Cardiac muscle cell (in vitro differentiated cells and primary cell): ENCODE data around the gene PRRT1. TPM values are rescaled to one million over a fixed set of nuclear protein-coding genes. Genes with fewer than 3 reads are reported as not detected.
A peak's percentile ranks its signal among the peaks of the same experiment; 100 is the strongest.

Source experiments
- DNase-seq, 2 donors: peaks; one replicate each; pipeline versions ENCODE4 v3.0.0 to v3.0.0-alpha.2; 2010 to 2017; ENCODE audit warnings: low read depth in 1 of 2, low spot score in 1 of 2
- H3K27ac ChIP-seq: fragments of 200-600 bp; sonication (generic); 2 replicates; pipeline ENCODE4 v1.5.1; 2016
- H3K27me3 ChIP-seq: fragments of 200-600 bp; sonication (generic); 2 replicates; pipeline ENCODE4 v1.6.0; 2016; ENCODE audit warnings: control low read depth
- H3K36me3 ChIP-seq: fragments of 200-600 bp; sonication (generic); 2 replicates; pipeline ENCODE4 v1.5.1; 2016; ENCODE audit warnings: control low read depth
- H3K4me1 ChIP-seq: fragments of 200-600 bp; sonication (generic); 2 replicates; pipeline ENCODE4 v1.8.1; 2017; ENCODE audit warnings: low read depth, mild to moderate bottlenecking, mixed run types
- H3K4me3 ChIP-seq: fragments of 200-600 bp; sonication (generic); 2 replicates; pipeline ENCODE4 v1.5.1; 2016; ENCODE audit warnings: mild to moderate bottlenecking
- H3K9me3 ChIP-seq: fragments of 200-600 bp; sonication (generic); 2 replicates; pipeline ENCODE4 v1.5.1; 2017; ENCODE audit warnings: low read depth, mild to moderate bottlenecking, control low read depth
- polyA plus RNA-seq: library from polyadenylated mRNA; unstranded; fragments of >200 nt; fragmentation: Nextera tagmentation; extraction: Ambion mirVana; gene quantifications from 2 replicates; pipeline ENCODE4 v1.2.1, GENCODE V29; 2016
- total RNA-seq: library from RNA; depleted of rRNA; stranded (reverse); fragments of >200 nt; gene quantifications from 2 replicates; pipeline ENCODE4 v1.2.3, GENCODE V29; 2016
- TF ChIP-seq, protein P1 (sequence below): IDR thresholded peaks from 2 replicates; pipeline ENCODE4 v1.5.1; 2012; ENCODE audit warnings: low read depth, mild to moderate bottlenecking, low read length

The PRRT1 gene
- total RNA-seq (0.78 and 4.4 TPM in 2 replicates), polyA plus RNA-seq (4.9 and 6.2 TPM in 2 replicates)

DNA sequence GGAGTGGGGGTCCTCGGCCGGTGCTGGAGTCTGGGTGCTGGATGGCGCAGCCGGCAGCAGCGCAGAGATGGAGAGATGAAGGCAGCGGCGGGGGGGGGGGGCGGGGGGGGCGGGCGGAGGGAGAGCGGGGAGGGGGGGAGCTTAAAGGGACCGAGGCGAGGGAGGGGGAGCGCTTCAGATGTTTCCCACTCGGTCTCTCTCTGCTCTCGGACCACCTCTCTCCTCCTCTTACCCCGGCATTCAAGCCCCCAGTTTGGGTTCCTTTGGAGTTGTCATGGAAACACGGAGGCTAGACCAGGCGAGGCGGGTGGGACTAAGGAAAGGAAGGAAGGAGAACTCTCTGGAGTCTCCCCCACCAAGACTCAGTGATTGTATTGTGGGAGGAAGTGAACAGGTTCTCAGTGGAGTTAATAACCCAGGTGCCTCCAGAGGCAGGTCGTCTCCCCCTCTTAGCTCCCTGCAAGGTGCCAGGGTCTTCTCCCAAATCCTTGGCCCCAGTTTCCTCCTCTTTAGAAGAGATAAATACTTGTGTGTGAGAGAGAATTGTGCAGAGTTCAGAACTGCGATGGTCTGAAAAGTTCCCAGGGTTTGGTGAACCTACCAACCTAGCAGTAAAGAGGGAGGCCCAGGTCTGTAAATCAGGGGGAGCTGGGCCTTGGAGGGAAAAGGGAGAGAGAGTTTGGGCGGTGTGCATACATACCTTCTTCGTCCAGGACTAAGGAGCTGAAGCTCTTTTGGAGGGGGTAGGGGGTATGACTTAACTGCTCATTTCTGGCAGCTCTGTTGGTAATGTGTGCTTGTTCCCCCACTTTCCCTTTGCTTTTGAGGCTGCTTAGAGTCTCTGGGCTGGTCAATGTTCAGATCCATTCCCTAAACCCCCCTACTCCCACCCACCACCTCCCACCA, at the start of gene PRRT1:
PRRT1 (minus strand) TSS at position 77 of the 906 bp plus-strand sequence. CDS start 112 bp downstream, outside the sequence.
- peaks cover 7% of the 10 kb centered on the region for H3K36me3 ChIP-seq
- no peaks in the 10 kb centered on the region for H3K9me3 ChIP-seq
- H3K27me3 ChIP-seq = peaks cover 30% of the 10 kb centered on the region
- DNase-seq = no peak
- H3K27ac ChIP-seq = peak within 1 kb of the TSS; percentile 91
- H3K4me3 ChIP-seq = peak within 1 kb of the TSS; percentile 63
- TF ChIP-seq, protein P1, sequence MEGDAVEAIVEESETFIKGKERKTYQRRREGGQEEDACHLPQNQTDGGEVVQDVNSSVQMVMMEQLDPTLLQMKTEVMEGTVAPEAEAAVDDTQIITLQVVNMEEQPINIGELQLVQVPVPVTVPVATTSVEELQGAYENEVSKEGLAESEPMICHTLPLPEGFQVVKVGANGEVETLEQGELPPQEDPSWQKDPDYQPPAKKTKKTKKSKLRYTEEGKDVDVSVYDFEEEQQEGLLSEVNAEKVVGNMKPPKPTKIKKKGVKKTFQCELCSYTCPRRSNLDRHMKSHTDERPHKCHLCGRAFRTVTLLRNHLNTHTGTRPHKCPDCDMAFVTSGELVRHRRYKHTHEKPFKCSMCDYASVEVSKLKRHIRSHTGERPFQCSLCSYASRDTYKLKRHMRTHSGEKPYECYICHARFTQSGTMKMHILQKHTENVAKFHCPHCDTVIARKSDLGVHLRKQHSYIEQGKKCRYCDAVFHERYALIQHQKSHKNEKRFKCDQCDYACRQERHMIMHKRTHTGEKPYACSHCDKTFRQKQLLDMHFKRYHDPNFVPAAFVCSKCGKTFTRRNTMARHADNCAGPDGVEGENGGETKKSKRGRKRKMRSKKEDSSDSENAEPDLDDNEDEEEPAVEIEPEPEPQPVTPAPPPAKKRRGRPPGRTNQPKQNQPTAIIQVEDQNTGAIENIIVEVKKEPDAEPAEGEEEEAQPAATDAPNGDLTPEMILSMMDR = no peak
- peaks cover 18% of the 10 kb centered on the region for H3K4me1 ChIP-seq

DNA sequence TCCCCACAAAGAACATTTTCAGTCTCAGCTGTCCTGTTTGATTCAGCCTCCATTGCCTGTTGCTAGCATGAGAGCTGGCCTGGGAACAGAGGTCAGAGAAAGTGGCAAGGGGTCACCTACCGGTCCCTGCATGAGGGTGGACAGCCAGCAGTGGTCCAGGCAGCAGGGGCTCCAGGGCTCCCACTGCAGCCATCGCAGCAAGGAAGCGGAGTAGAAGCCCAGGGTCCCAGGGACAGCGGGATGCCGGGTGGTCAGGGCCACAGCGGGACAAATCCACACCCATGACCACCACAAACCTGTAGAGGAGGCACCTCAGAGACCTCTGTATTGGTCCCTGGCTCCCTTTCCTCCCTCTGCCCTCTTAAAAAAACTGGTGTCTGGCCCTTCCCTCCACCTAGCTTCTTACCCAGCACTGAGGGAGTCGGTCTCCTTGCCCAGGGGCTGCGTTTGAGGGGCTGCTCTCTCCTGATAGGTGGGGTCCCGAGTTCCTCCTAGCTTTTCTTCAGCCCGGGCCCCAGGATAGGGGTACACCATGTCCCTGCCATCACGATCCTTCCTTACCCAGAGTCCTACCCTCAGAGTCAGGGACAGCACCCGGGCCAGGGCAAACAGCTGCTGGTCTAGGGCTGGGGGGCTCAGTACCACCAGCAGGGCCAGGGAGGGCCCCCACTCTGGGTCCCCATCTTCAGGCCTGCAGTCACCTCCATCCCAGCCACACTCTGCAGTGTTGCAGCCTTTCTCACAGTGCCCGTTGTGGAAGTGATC, 49.2 kb upstream of the PRRT1 start:
- no peak for DNase-seq
- no peak overlapping the region for H3K4me3 ChIP-seq
- no peaks in the 10 kb centered on the region for H3K36me3 ChIP-seq
- H3K4me1 ChIP-seq = no peaks in the 10 kb centered on the region
- no peak overlapping the region for H3K27ac ChIP-seq
- no peaks in the 10 kb centered on the region for H3K9me3 ChIP-seq
- TF ChIP-seq, protein P1 = no peak
- no peaks in the 10 kb centered on the region for H3K27me3 ChIP-seq

DNA sequence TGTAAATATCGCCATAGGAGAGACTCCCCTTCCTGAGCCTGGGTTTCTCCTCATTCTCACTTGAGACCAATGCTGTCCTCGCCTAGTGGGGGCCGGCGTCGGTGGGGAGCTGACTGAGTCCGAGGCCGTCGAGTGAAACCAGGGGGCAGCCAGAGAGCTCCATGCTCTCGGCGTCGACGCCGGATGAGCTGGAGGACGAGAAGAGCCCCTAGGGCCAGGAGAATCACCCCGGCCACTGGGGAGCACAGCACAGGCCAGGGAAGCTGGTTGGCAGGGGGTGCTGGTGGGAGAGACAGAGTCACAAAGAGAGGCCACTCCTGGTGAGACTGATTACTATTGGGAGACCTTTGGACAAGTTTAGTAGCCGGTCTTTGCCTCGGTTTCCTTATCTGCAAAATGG, 47.1 kb upstream of the PRRT1 start:
- H3K27ac ChIP-seq = no peak overlapping the region
- no peaks in the 10 kb centered on the region for H3K27me3 ChIP-seq
- no peaks in the 10 kb centered on the region for H3K4me1 ChIP-seq
- H3K4me3 ChIP-seq = no peak overlapping the region
- TF ChIP-seq, protein P1 = no peak
- no peak for DNase-seq
- no peaks in the 10 kb centered on the region for H3K36me3 ChIP-seq
- no peaks in the 10 kb centered on the region for H3K9me3 ChIP-seq

DNA sequence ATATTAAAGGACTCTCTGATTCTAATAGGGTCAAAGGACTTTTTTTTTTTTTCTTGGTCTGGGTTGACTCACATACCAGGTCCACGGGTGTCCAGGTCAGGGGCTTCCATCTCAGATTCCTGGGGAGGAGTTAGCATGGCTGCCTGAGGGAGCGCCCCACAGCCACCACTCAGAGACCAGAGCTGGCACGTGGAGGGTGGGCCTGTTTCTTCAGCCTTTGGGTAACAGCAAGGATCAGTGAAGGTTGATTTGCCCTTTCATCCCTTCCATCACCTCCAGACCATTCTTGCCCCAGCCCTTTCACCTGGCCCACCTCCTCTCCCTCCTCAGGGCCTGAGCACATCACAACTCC, 46.6 kb upstream of the PRRT1 start:
- H3K9me3 ChIP-seq = no peaks in the 10 kb centered on the region

More for the DNA sequence above, 46.6 kb upstream of the PRRT1 start:
- Histone ChIP-seq H3K4me1 (no peaks in the 10 kb centered on the region), H3K27me3 (no peaks in the 10 kb centered on the region), H3K36me3 (no peaks in the 10 kb centered on the region), H3K4me3 (no peak overlapping the region), H3K27ac (no peak overlapping the region)
- TF ChIP-seq, protein P1 = no peak
- DNase-seq = no peak
